Head of caudate nucleus (tissue), 42 donors: Measurements from ENCODE around the gene C17orf58.
"Not testable (repeated sequence)": the region's sequence is repeated elsewhere in the genome, so short reads cannot be mapped to it uniquely, and the experiment has no call there.

Source experiments
- DNase-seq, 42 donors: peaks; one replicate each; pipeline versions ENCODE4 v3.0.0 to v3.0.0-alpha.2; 2020 to 2021; ENCODE audit warnings: mixed read lengths in 7 of 42
- intact Hi-C: fragments of 100-400 bp; cut with DNase I; formaldehyde crosslinking; loops from one replicate; pipeline ENCODE4 v1.15.0; 2022

Gene C17orf58

GRCh38 chr17:67974598-67975066 lies 21.6 kb downstream of the C17orf58 start:
- intact Hi-C loops: no loop called here
- peak in 3 of 42 donors; percentile 1 to 14 (median 11) for DNase-seq

GRCh38 chr17:67974185-67974584 lies 22.1 kb downstream of the C17orf58 start:
- peak in 3 of 42 donors; percentile 2 to 21 (median 5) for DNase-seq
- intact Hi-C loops: no loop called here

- intact Hi-C loops: no loop called here
- DNase-seq: peak in 1 of 42 donors; percentile 10
Observed at GRCh38 chr17:67970783-67971182, 25.5 kb downstream of the C17orf58 start.

- intact Hi-C loops: not testable (repeated sequence)
- DNase-seq: peak in 39 of 42 donors; percentile 18 to 93 (median 76)
Observed at GRCh38 chr17:67963145-67963572, 33.1 kb downstream of the C17orf58 start.

GRCh38 chr17:67962156-67962555 lies 34.1 kb downstream of the C17orf58 start:
- intact Hi-C loops, DNase-seq: not testable (repeated sequence)

GRCh38 chr17:67960276-67960675 lies 36.0 kb downstream of the C17orf58 start:
- DNase-seq, intact Hi-C loops: not testable (repeated sequence)

GRCh38 chr17:67959510-67959909 lies 36.8 kb downstream of the C17orf58 start:
- DNase-seq: no peak
- intact Hi-C loops: no loop called here

GRCh38 chr17:67950945-67951344 lies 45.3 kb downstream of the C17orf58 start:
- intact Hi-C loops: no loop called here
- no peak for DNase-seq

GRCh38 chr17:67947325-67947813 lies 48.9 kb downstream of the C17orf58 start:
- no peak for DNase-seq
- intact Hi-C loops: no loop called here

GRCh38 chr17:67946513-67946912 lies 49.8 kb downstream of the C17orf58 start:
- DNase-seq: no peak
- intact Hi-C loops: no loop called here

GRCh38 chr17:67944035-67944434 lies 52.2 kb downstream of the C17orf58 start:
- DNase-seq: no peak
- intact Hi-C loops: no loop called here

- peak in 4 of 42 donors; percentile 8 to 17 (median 13) for DNase-seq
- intact Hi-C loops: no loop called here
Observed at GRCh38 chr17:67942810-67943209, 53.5 kb downstream of the C17orf58 start.
